ENCODE results near the gene KRTAP3-1.

GRCh38 chr17:40967582-40967981 is 41.3 kb downstream of the KRTAP3-1 start:
- TF ChIP-seq CTCF (conservative IDR thresholded peaks at IDR 0.05; ENCODE audit: low read depth, low read length) (no peak), EZH2 (IDR thresholded peaks at IDR 0.05; ENCODE audit: borderline replicate concordance, low read depth, low read length, poor library complexity, severe bottlenecking) (no peak)

All from A673 (cell line).